ENCODE results near the gene TMEM207. TPM values are rescaled to one million over a fixed set of nuclear protein-coding genes. Genes with fewer than 3 reads are reported as not detected.

TMEM207 gene
- total RNA-seq, 5 donors from 2014 or later (not counting 1 experiment from before 2014, with no cell fraction given), result not detected

DNA sequence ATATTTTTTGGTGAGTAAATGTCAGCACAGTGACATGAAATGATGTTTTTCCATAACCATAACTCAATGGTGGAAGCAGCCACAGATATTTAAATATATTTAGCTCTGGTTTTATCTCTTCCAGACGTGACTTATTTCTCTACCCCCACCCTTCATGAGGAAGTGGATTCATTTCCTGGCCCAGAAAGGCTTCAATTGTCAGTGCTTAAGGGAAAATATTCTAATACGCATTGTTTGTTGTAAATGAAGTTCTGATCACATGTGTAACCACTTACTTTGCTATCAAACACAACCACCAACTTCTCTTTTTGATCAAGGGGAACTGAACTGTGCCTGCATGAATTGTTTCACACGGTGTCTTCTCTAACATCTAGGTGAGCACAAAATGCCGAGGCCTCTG lies 47.7 kb downstream of the TMEM207 start:
- no peak for ATAC-seq (replicated peaks in 1 of 4)
- no peaks in the 10 kb centered on the region for H3K4me1 ChIP-seq (ENCODE audit: control insufficient read depth in 1 of 2, extremely low read depth in 1 of 2, insufficient read depth in 2 of 2, low read length in 2 of 2)
- ChIA-PET POLR2A (no interaction called here), CTCF (no interaction called here)
- no peak overlapping the region for H3K27ac ChIP-seq (ENCODE audit: low read length)
- DNase-seq, result no peak
- Mint-ChIP-seq H3K4me3 (no peak overlapping the region), H3K4me1 (no peaks in the 10 kb centered on the region), H3K27me3 (peaks cover 5% of the 10 kb centered on the region in 2 donors), H3K27ac (no peak overlapping the region), H3K36me3 (no peaks in the 10 kb centered on the region), H3K9me3 (no peaks in the 10 kb centered on the region)
- H3K4me3 ChIP-seq (ENCODE audit: control insufficient read depth in 1 of 2, extremely low read depth in 1 of 2, low read length in 1 of 2), result no peak overlapping the region
- peaks cover 0 to 3% of the 10 kb centered on the region in 2 experiments for H3K27me3 ChIP-seq (replicated peaks in 1 of 2; ENCODE audit: control insufficient read depth in 2 of 2, extremely low read depth in 1 of 2, insufficient read depth in 2 of 2, low read length in 1 of 2)
- H3K9me3 ChIP-seq, result no peaks in the 10 kb centered on the region
- no peaks in the 10 kb centered on the region for H3K36me3 ChIP-seq (ENCODE audit: control insufficient read depth in 2 of 2, extremely low read depth in 1 of 2, insufficient read depth in 1 of 2, low read length in 1 of 2)
- WGBS (ENCODE audit: insufficient coverage), result 26% methylated on average over 2 of the region's 4 CpGs

DNA sequence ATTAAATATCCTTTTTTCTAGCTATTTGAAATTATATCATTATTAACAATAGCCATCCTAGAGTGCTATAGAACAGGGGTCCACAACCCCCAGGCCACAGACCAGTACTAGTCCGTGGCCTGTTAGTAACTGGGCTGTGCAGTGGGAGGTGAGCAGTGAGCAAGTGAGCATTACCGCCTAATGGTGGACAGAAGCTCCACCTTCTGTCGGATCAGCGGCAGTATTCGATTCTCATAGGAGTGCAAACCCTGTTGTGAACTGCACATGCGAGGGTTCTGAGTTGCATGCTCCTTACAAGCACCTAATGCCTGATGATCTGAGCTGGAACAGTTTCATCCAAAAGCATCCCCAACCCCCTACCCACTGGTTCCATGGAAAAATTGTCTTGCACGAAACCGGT lies 50.0 kb downstream of the TMEM207 start:
- Histone ChIP-seq H3K27ac (ENCODE audit: low read length) (no peak overlapping the region), H3K36me3 (ENCODE audit: control insufficient read depth in 2 of 2, extremely low read depth in 1 of 2, insufficient read depth in 1 of 2, low read length in 1 of 2) (no peaks in the 10 kb centered on the region), H3K4me3 (ENCODE audit: control insufficient read depth in 1 of 2, extremely low read depth in 1 of 2, low read length in 1 of 2) (no peak overlapping the region), H3K4me1 (ENCODE audit: control insufficient read depth in 1 of 2, extremely low read depth in 1 of 2, insufficient read depth in 2 of 2, low read length in 2 of 2) (no peaks in the 10 kb centered on the region), H3K9me3 (no peaks in the 10 kb centered on the region), H3K27me3 (replicated peaks in 1 of 2; ENCODE audit: control insufficient read depth in 2 of 2, extremely low read depth in 1 of 2, insufficient read depth in 2 of 2, low read length in 1 of 2) (peaks cover 0 to 3% of the 10 kb centered on the region in 2 experiments)
- CTCF ChIA-PET, result no interaction called here
- Mint-ChIP-seq H3K27ac (no peak overlapping the region), H3K36me3 (no peaks in the 10 kb centered on the region), H3K4me1 (no peaks in the 10 kb centered on the region), H3K27me3 (peaks cover 0 to 4% of the 10 kb centered on the region in 2 donors), H3K9me3 (no peaks in the 10 kb centered on the region), H3K4me3 (no peak overlapping the region)
- ATAC-seq (replicated peaks in 1 of 4), result no peak
- 96% methylated on average over 7 of the region's 8 CpGs for WGBS (ENCODE audit: insufficient coverage)
- no peak for DNase-seq
- POLR2A ChIA-PET, result no interaction called here

DNA sequence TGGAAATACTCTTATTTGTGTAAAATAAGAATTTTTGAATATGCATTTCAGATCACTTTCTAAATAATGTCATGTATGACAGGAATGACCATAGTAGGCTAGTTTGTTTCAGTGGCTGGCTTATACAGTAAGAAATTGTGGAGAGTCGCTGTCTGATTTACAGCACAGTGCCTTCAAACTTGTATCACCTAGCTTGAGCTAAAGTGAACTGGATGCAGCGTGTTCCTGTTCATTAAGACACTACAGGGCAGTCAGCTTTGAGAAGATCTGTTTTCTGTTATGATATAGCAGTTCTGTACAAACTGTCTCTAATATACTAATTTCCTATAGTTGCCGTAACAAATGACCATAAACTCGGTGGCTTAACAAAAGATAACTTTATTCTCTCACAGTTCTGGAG lies 51.8 kb downstream of the TMEM207 start:
- no peaks in the 10 kb centered on the region for H3K36me3 Mint-ChIP-seq
- DNase-seq (no peak), ATAC-seq (replicated peaks in 1 of 4) (no peak)
- peaks cover 0 to 4% of the 10 kb centered on the region in 2 donors for H3K27me3 Mint-ChIP-seq
- no peak overlapping the region for H3K27ac ChIP-seq (ENCODE audit: low read length)
- ChIA-PET POLR2A (no interaction called here), CTCF (no interaction called here)
- no peak overlapping the region for H3K4me3 Mint-ChIP-seq
- 89% methylated on average over 2 of the region's 4 CpGs for WGBS (ENCODE audit: insufficient coverage)
- H3K4me1 ChIP-seq (ENCODE audit: control insufficient read depth in 1 of 2, extremely low read depth in 1 of 2, insufficient read depth in 2 of 2, low read length in 2 of 2), result no peaks in the 10 kb centered on the region
- H3K9me3 ChIP-seq, result no peaks in the 10 kb centered on the region
- H3K9me3 Mint-ChIP-seq, result no peaks in the 10 kb centered on the region
- no peak overlapping the region for H3K27ac Mint-ChIP-seq
- peaks cover 0 to 3% of the 10 kb centered on the region in 2 experiments for H3K27me3 ChIP-seq (replicated peaks in 1 of 2; ENCODE audit: control insufficient read depth in 2 of 2, extremely low read depth in 1 of 2, insufficient read depth in 2 of 2, low read length in 1 of 2)
- H3K36me3 ChIP-seq (ENCODE audit: control insufficient read depth in 2 of 2, extremely low read depth in 1 of 2, insufficient read depth in 1 of 2, low read length in 1 of 2), result no peaks in the 10 kb centered on the region
- H3K4me3 ChIP-seq (ENCODE audit: control insufficient read depth in 1 of 2, extremely low read depth in 1 of 2, low read length in 1 of 2), result no peak overlapping the region
- H3K4me1 Mint-ChIP-seq, result no peaks in the 10 kb centered on the region

DNA sequence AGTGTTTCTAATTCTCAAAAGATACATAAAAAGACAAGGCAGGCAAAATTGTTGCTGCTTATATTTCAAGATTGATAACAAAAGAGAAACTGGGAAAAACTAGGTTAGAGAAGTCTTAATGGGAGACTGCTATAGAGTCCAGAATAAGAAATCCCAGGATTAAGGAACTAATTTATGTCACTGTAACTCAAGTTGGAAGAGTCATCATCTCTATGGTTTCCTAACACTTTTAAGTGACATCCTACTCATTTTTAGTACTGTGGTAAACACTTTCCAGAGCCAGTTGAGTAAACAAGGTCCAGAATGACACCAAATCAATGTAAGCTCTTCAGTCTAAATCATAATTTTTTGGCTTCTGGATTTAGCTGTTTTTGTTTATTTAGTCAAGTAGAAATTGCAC lies 53.7 kb downstream of the TMEM207 start:
- DNase-seq (no peak), ATAC-seq (replicated peaks in 1 of 4) (no peak)
- Mint-ChIP-seq H3K27me3 (peaks cover 0 to 4% of the 10 kb centered on the region in 2 donors), H3K27ac (no peak overlapping the region), H3K4me3 (no peak overlapping the region), H3K4me1 (no peaks in the 10 kb centered on the region), H3K36me3 (no peaks in the 10 kb centered on the region), H3K9me3 (no peaks in the 10 kb centered on the region)
- no peaks in the 10 kb centered on the region for H3K4me1 ChIP-seq (ENCODE audit: control insufficient read depth in 1 of 2, extremely low read depth in 1 of 2, insufficient read depth in 2 of 2, low read length in 2 of 2)
- no peak overlapping the region for H3K4me3 ChIP-seq (ENCODE audit: control insufficient read depth in 1 of 2, extremely low read depth in 1 of 2, low read length in 1 of 2)
- no peaks in the 10 kb centered on the region for H3K36me3 ChIP-seq (ENCODE audit: control insufficient read depth in 2 of 2, extremely low read depth in 1 of 2, insufficient read depth in 1 of 2, low read length in 1 of 2)
- ChIA-PET POLR2A (no interaction called here), CTCF (no interaction called here)
- peaks cover 0 to 3% of the 10 kb centered on the region in 2 experiments for H3K27me3 ChIP-seq (replicated peaks in 1 of 2; ENCODE audit: control insufficient read depth in 2 of 2, extremely low read depth in 1 of 2, insufficient read depth in 2 of 2, low read length in 1 of 2)
- H3K9me3 ChIP-seq, result no peaks in the 10 kb centered on the region
- H3K27ac ChIP-seq (ENCODE audit: low read length), result no peak overlapping the region

DNA sequence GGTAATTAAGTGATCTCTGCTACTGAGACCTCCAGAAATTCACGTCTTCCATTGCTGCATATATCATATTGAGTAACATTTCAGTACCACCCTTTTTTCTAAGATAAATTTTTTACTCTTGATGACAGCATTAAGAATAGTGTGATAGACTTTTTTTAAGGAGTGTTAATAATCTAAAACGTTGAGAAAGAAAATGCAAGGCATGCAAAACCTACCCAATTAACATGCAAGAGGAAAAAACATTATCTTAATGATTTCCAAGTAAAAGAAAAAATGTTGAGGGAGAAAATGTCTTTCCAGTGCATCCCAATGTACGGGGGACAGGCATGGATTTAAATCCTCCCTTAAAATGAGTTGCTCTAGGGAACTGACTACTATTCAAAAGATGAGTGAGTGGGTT lies 61.0 kb downstream of the TMEM207 start:
- Mint-ChIP-seq H3K27me3 (peaks cover 4 to 13% of the 10 kb centered on the region in 2 donors), H3K4me1 (no peaks in the 10 kb centered on the region), H3K36me3 (no peaks in the 10 kb centered on the region), H3K4me3 (no peak overlapping the region), H3K9me3 (no peaks in the 10 kb centered on the region), H3K27ac (no peak overlapping the region)
- DNase-seq (no peak), ATAC-seq (replicated peaks in 1 of 4) (no peak)
- no peak overlapping the region for H3K4me3 ChIP-seq (ENCODE audit: control insufficient read depth in 1 of 2, extremely low read depth in 1 of 2, low read length in 1 of 2)
- H3K27ac ChIP-seq (ENCODE audit: low read length), result no peak overlapping the region
- H3K36me3 ChIP-seq (ENCODE audit: control insufficient read depth in 2 of 2, extremely low read depth in 1 of 2, insufficient read depth in 1 of 2, low read length in 1 of 2), result no peaks in the 10 kb centered on the region
- H3K4me1 ChIP-seq (ENCODE audit: control insufficient read depth in 1 of 2, extremely low read depth in 1 of 2, insufficient read depth in 2 of 2, low read length in 2 of 2), result no peaks in the 10 kb centered on the region
- H3K9me3 ChIP-seq, result no peaks in the 10 kb centered on the region
- no peaks in the 10 kb centered on the region for H3K27me3 ChIP-seq (replicated peaks in 1 of 2; ENCODE audit: control insufficient read depth in 2 of 2, extremely low read depth in 1 of 2, insufficient read depth in 2 of 2, low read length in 1 of 2)
- ChIA-PET POLR2A (interaction anchor here in 1 of 2 donors (0.5 kb wide), 1 partner anchor 85 kb away, joined by 3 read pairs; no protein-coding TSS in a partner anchor), CTCF (interaction anchor here in 1 of 2 donors (0.7 kb wide), 1 partner anchor 286 kb away, joined by 3 read pairs; no protein-coding TSS in a partner anchor)
- no CpG with 5 or more reads among the region's 3 CpGs for WGBS (ENCODE audit: insufficient coverage)

DNA sequence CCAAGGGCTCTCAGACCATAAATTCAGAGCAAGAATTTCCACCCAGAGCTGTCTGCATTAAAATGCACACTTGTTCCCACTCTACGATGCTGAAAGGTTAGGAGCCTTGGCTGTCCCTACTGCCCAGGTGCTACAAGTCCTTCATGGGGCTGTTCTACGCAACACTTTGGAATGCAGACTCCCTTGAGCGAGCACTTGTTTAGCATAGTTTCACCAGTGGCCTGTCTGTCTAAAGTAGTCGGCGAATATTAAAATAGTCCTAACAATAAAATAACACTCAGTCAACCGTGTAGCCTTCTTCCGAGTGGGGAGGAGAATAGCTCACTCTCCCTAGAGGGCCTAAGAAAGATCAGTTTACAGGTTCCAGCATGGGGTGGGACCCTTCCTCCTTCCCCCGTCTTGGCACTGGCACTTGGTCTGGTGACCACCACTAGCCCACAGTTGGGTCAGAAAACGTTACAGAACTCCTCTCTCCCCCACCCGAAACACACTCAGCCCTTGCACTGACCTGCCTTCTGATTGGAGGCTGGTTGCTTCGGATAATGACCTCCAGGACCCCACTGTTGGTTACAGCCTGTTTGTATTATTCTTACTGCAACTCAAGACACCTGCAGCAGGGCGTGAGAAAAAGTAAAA lies 62.0 kb downstream of the TMEM207 start, which contains the start of gene CLDN16:
Gene CLDN16 (plus strand): TSS at position 586 of the 636 bp plus-strand sequence. CDS start 167 bp downstream, outside the sequence.
- ChIA-PET CTCF (no interaction called here), POLR2A (no interaction called here)
- Histone ChIP-seq H3K36me3 (ENCODE audit: control insufficient read depth in 2 of 2, extremely low read depth in 1 of 2, insufficient read depth in 1 of 2, low read length in 1 of 2) (no peaks in the 10 kb centered on the region), H3K4me1 (ENCODE audit: control insufficient read depth in 1 of 2, extremely low read depth in 1 of 2, insufficient read depth in 2 of 2, low read length in 2 of 2) (no peaks in the 10 kb centered on the region), H3K27me3 (replicated peaks in 1 of 2; ENCODE audit: control insufficient read depth in 2 of 2, extremely low read depth in 1 of 2, insufficient read depth in 2 of 2, low read length in 1 of 2) (no peaks in the 10 kb centered on the region), H3K9me3 (no peaks in the 10 kb centered on the region), H3K27ac (ENCODE audit: low read length) (no peak within 1 kb of the TSS), H3K4me3 (ENCODE audit: control insufficient read depth in 1 of 2, extremely low read depth in 1 of 2, low read length in 1 of 2) (no peak within 1 kb of the TSS)
- no peaks in the 10 kb centered on the region for H3K36me3 Mint-ChIP-seq
- DNase-seq (no peak), ATAC-seq (replicated peaks in 1 of 4) (no peak)
- WGBS (ENCODE audit: insufficient coverage), result 75% methylated on average over 7 of the region's 12 CpGs
- no peaks in the 10 kb centered on the region for H3K9me3 Mint-ChIP-seq
- no peaks in the 10 kb centered on the region for H3K4me1 Mint-ChIP-seq
- H3K27ac Mint-ChIP-seq, result no peak within 1 kb of the TSS
- peaks cover 4 to 13% of the 10 kb centered on the region in 2 donors for H3K27me3 Mint-ChIP-seq
- H3K4me3 Mint-ChIP-seq, result no peak within 1 kb of the TSS

Measured in T-cell (primary cell).